ENCODE results near the gene TLCD3B.
A peak's percentile ranks its signal among the peaks of the same experiment; 100 is the strongest.

The TLCD3B gene

GRCh38 chr16:30030841-30031413, at the start of gene TLCD3B:
Gene TLCD3B (minus strand): TSS chr16:30031271. CDS start chr16:30030527, 744 bp downstream.
- no peak for DNase-seq (ENCODE audit: low read depth)

GRCh38 chr16:30079480-30079879, 48.4 kb upstream of the TLCD3B start:
- DNase-seq (ENCODE audit: low read depth), result no peak

GRCh38 chr16:30078744-30079143, 47.7 kb upstream of the TLCD3B start:
- no peak for DNase-seq (ENCODE audit: low read depth)

GRCh38 chr16:30077656-30078055, 46.6 kb upstream of the TLCD3B start:
- no peak for DNase-seq (ENCODE audit: low read depth)

- DNase-seq (ENCODE audit: low read depth), result no peak
These were observed 45.3 kb upstream of the TLCD3B start for GRCh38 chr16:30076276-30076791.

- peak; percentile 89 for DNase-seq (ENCODE audit: low read depth)
These were observed 44.6 kb upstream of the TLCD3B start, which contains the start of gene PPP4C for GRCh38 chr16:30075503-30076275. Gene PPP4C (plus strand): TSS chr16:30075994. CDS start chr16:30076378, 384 bp downstream.

- DNase-seq (ENCODE audit: low read depth), result no peak
These were observed 39.4 kb upstream of the TLCD3B start for GRCh38 chr16:30070490-30070889.

- DNase-seq (ENCODE audit: low read depth), result no peak
These were observed 38.8 kb upstream of the TLCD3B start for GRCh38 chr16:30069611-30070462.

GRCh38 chr16:30068750-30069610, 37.9 kb upstream of the TLCD3B start:
- no peak for DNase-seq (ENCODE audit: low read depth)

- no peak for DNase-seq (ENCODE audit: low read depth)
These were observed 37.3 kb upstream of the TLCD3B start for GRCh38 chr16:30068333-30068732.

- no peak for DNase-seq (ENCODE audit: low read depth)
These were observed 36.5 kb upstream of the TLCD3B start for GRCh38 chr16:30067584-30067916.

- DNase-seq (ENCODE audit: low read depth), result no peak
These were observed 35.9 kb upstream of the TLCD3B start for GRCh38 chr16:30066761-30067583.

GRCh38 chr16:30065943-30066760, 35.1 kb upstream of the TLCD3B start:
- peak; percentile 84 for DNase-seq (ENCODE audit: low read depth)

GRCh38 chr16:30065102-30065942, 34.3 kb upstream of the TLCD3B start, which contains the start of gene ALDOA:
Gene ALDOA (plus strand): TSS chr16:30065760. CDS start chr16:30066898, 1,138 bp downstream.
- peak; percentile 99 for DNase-seq (ENCODE audit: low read depth)

- no peak for DNase-seq (ENCODE audit: low read depth)
These were observed 33.6 kb upstream of the TLCD3B start for GRCh38 chr16:30064729-30065101.

GRCh38 chr16:30063893-30064728, 33.0 kb upstream of the TLCD3B start:
- no peak for DNase-seq (ENCODE audit: low read depth)

GRCh38 chr16:30063278-30063892, 32.3 kb upstream of the TLCD3B start:
- DNase-seq (ENCODE audit: low read depth), result no peak

All from iris pigment epithelial cell (primary cell).